Measurements from ENCODE around the gene SLC15A1. TPM values are rescaled to one million over a fixed set of nuclear protein-coding genes. Genes with fewer than 3 reads are reported as not detected.

The SLC15A1 gene
- polyA plus RNA-seq, 1 donor (not counting 4 experiments of a cell fraction or from before 2014, with no cell fraction given), result 0.10 TPM

GRCh38 chr13:98743377-98743776, 9.1 kb downstream of the SLC15A1 start:
- H3K9me1 ChIP-seq (ENCODE audit: control insufficient read depth, extremely low read depth, insufficient read depth, low read length), result no peaks in the 10 kb centered on the region
- dilution Hi-C loops (cut with MboI; ENCODE audit: extremely low pct_ligation_motif_present, low sequenced_read_pairs), result no loop called here

GRCh38 chr13:98742961-98743360, 9.5 kb downstream of the SLC15A1 start:
- no peaks in the 10 kb centered on the region for H3K4me1 ChIP-seq (ENCODE audit: control insufficient read depth, extremely low read depth, insufficient read depth, low read length)
- H3K79me2 ChIP-seq (ENCODE audit: control insufficient read depth, insufficient read depth, low read length), result no peaks in the 10 kb centered on the region
- H3K9me3 ChIP-seq (ENCODE audit: control insufficient read depth, low read depth, low read length), result no peaks in the 10 kb centered on the region
- H3K36me3 ChIP-seq (ENCODE audit: control insufficient read depth in 2 of 2, extremely low read depth in 1 of 2, insufficient read depth in 2 of 2, low read length in 2 of 2), result no peaks in the 10 kb centered on the region
- H4K20me1 ChIP-seq (ENCODE audit: control insufficient read depth, extremely low read depth, insufficient read depth, low read length), result no peaks in the 10 kb centered on the region
- FAIRE-seq, result no peak
- H3K4me3 ChIP-seq (ENCODE audit: control insufficient read depth in 2 of 3, extremely low read depth in 1 of 3, insufficient read depth in 2 of 3, low read depth in 1 of 3, low read length in 3 of 3), result no peak overlapping the region
- no peak overlapping the region for H3K27ac ChIP-seq (ENCODE audit: control insufficient read depth, insufficient read depth, low read length)
- no peak overlapping the region for H3K4me2 ChIP-seq (ENCODE audit: control insufficient read depth, extremely low read depth, insufficient read depth, low read depth, low read length)
- DNase-seq (ENCODE audit: low read depth, low spot score), result no peak
- H3K27me3 ChIP-seq (ENCODE audit: control insufficient read depth, extremely low read depth, insufficient read depth, low read length), result peaks cover 5% of the 10 kb centered on the region
- no peaks in the 10 kb centered on the region for H3K9me1 ChIP-seq (ENCODE audit: control insufficient read depth, extremely low read depth, insufficient read depth, low read length)
- H3K9ac ChIP-seq (ENCODE audit: control insufficient read depth, extremely low read depth, insufficient read depth, low read length), result no peak overlapping the region
- H2AFZ ChIP-seq (ENCODE audit: control insufficient read depth, low read length), result no peak overlapping the region
- dilution Hi-C loops (cut with MboI; ENCODE audit: extremely low pct_ligation_motif_present, low sequenced_read_pairs), result no loop called here
- TF ChIP-seq CTCF (optimal IDR thresholded peaks at IDR 0.05 in 1 of 3, IDR thresholded peaks at IDR 0.05 in 1 of 3, conservative IDR thresholded peaks at IDR 0.05 in 1 of 3; ENCODE audit: extremely low read depth in 1 of 3, insufficient read depth in 2 of 3, low read length in 3 of 3) (no peak), EZH2 (IDR thresholded peaks at IDR 0.05; ENCODE audit: low read length) (no peak)

More at GRCh38 chr13:98743377-98743776, 9.1 kb downstream of the SLC15A1 start:
- no peaks in the 10 kb centered on the region for H4K20me1 ChIP-seq (ENCODE audit: control insufficient read depth, extremely low read depth, insufficient read depth, low read length)
- H3K27ac ChIP-seq (ENCODE audit: control insufficient read depth, insufficient read depth, low read length), result no peak overlapping the region
- no peak overlapping the region for H3K4me3 ChIP-seq (ENCODE audit: control insufficient read depth in 2 of 3, extremely low read depth in 1 of 3, insufficient read depth in 2 of 3, low read depth in 1 of 3, low read length in 3 of 3)
- no peak overlapping the region for H2AFZ ChIP-seq (ENCODE audit: control insufficient read depth, low read length)
- no peaks in the 10 kb centered on the region for H3K4me1 ChIP-seq (ENCODE audit: control insufficient read depth, extremely low read depth, insufficient read depth, low read length)
- no peak for DNase-seq (ENCODE audit: low read depth, low spot score)
- no peak for FAIRE-seq
- TF ChIP-seq EZH2 (IDR thresholded peaks at IDR 0.05; ENCODE audit: low read length) (no peak), CTCF (optimal IDR thresholded peaks at IDR 0.05 in 1 of 3, IDR thresholded peaks at IDR 0.05 in 1 of 3, conservative IDR thresholded peaks at IDR 0.05 in 1 of 3; ENCODE audit: extremely low read depth in 1 of 3, insufficient read depth in 2 of 3, low read length in 3 of 3) (no peak)
- H3K79me2 ChIP-seq (ENCODE audit: control insufficient read depth, insufficient read depth, low read length), result no peaks in the 10 kb centered on the region
- H3K27me3 ChIP-seq (ENCODE audit: control insufficient read depth, extremely low read depth, insufficient read depth, low read length), result peaks cover 4% of the 10 kb centered on the region
- no peak overlapping the region for H3K9ac ChIP-seq (ENCODE audit: control insufficient read depth, extremely low read depth, insufficient read depth, low read length)
- no peaks in the 10 kb centered on the region for H3K36me3 ChIP-seq (ENCODE audit: control insufficient read depth in 2 of 2, extremely low read depth in 1 of 2, insufficient read depth in 2 of 2, low read length in 2 of 2)
- H3K4me2 ChIP-seq (ENCODE audit: control insufficient read depth, extremely low read depth, insufficient read depth, low read depth, low read length), result no peak overlapping the region
- no peaks in the 10 kb centered on the region for H3K9me3 ChIP-seq (ENCODE audit: control insufficient read depth, low read depth, low read length)

Data from keratinocyte (primary cell).